Ascending aorta (tissue), 2 donors: ENCODE measurements around the gene ABI3BP. TPM values are rescaled to one million over a fixed set of nuclear protein-coding genes. Genes with fewer than 3 reads are reported as not detected.

Source experiments
- DNase-seq, 2 donors: peaks; one replicate each; pipeline ENCODE4 v3.0.0-alpha.2; 2019; ENCODE audit warnings: low spot score in 2 of 2
- H3K27ac ChIP-seq, 2 donors: fragments of 200-600 bp; sonication (generic); one replicate each; pipeline ENCODE4 v1.5.1; 2016 to 2017; ENCODE audit warnings: mild to moderate bottlenecking in 1 of 2
- H3K27me3 ChIP-seq: fragments of 200-600 bp; sonication (generic); one replicate; pipeline ENCODE4 v1.5.1; 2017
- H3K36me3 ChIP-seq, 2 donors: fragments of 200-600 bp; sonication (generic); one replicate each; pipeline ENCODE4 v1.5.1; 2016
- H3K4me1 ChIP-seq, 2 donors: fragments of 200-600 bp; sonication (generic); one replicate each; pipeline ENCODE4 v1.5.1; 2016 to 2017; ENCODE audit warnings: mild to moderate bottlenecking in 1 of 2
- H3K4me3 ChIP-seq, 2 donors: fragments of 200-600 bp; sonication (generic); one replicate each; pipeline ENCODE4 v1.5.1; 2016 to 2017; ENCODE audit warnings: mild to moderate bottlenecking in 1 of 2
- H3K9me3 ChIP-seq, 2 donors: fragments of 200-600 bp; sonication (generic); one replicate each; pipeline ENCODE4 v1.5.1; 2016
- intact Hi-C: fragments of 100-400 bp; cut with DNase I; formaldehyde crosslinking; loops from one replicate; pipeline ENCODE4 v1.15.1; 2023
- total RNA-seq: library from RNA; depleted of rRNA; stranded (reverse); fragments of >200 nt; gene quantifications from one replicate; pipeline ENCODE4 v1.1.0, GENCODE V29; 2016
- TF ChIP-seq, protein P1 (sequence below), 3 experiments: fragments of 200-600 bp in 2 of 3; fragments of 450-650 bp in 1 of 3; sonication (generic) in 2 of 3; IDR thresholded peaks; one replicate each; pipeline ENCODE4 v1.5.1; 2016 to 2019; ENCODE audit warnings: antibody characterized with exemption in 3 of 3, mild to moderate bottlenecking in 1 of 3, moderate library complexity in 1 of 3

ABI3BP gene, protein sequence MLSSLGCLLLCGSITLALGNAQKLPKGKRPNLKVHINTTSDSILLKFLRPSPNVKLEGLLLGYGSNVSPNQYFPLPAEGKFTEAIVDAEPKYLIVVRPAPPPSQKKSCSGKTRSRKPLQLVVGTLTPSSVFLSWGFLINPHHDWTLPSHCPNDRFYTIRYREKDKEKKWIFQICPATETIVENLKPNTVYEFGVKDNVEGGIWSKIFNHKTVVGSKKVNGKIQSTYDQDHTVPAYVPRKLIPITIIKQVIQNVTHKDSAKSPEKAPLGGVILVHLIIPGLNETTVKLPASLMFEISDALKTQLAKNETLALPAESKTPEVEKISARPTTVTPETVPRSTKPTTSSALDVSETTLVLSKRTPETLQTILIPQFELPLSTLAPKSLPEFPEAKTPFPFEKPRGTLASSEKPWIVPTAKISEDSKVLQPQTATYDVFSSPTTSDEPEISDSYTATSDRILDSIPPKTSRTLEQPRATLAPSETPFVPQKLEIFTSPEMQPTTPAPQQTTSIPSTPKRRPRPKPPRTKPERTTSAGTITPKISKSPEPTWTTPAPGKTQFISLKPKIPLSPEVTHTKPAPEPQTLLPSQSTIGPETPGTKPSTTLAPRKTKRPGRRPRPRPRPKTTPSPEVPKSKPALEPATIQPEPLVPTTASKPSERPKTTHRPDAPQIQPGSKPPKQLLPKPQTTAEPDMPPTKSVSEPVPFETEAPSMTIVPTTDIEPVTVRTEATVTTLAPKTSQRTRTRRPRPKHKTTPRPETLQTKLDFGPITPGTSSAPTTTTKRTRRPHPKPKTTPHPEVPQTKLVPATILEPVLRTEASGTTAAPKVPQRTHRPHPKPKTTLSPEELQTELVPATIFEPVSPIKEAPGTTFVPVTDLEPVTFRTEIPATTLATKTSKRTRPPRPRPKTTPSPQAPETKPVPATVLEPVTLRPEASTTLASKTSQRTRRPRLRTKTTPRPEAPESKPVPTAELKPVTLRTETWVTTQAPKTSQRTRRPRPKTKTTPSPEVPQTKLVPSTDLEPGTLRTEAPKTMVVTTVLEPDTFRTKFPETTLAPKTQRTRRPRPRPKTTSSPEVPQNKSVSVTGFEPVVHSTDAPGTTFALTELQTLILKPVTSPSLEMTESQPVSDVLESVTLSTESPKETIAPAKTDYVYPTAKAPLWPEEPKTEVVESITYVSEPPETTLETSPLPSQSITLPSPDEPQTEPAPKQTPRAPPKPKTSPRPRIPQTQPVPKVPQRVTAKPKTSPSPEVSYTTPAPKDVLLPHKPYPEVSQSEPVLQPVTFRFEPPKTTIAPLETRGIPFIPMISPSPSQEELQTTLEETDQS (N-terminal part only)
- 54.2 TPM for total RNA-seq

DNA sequence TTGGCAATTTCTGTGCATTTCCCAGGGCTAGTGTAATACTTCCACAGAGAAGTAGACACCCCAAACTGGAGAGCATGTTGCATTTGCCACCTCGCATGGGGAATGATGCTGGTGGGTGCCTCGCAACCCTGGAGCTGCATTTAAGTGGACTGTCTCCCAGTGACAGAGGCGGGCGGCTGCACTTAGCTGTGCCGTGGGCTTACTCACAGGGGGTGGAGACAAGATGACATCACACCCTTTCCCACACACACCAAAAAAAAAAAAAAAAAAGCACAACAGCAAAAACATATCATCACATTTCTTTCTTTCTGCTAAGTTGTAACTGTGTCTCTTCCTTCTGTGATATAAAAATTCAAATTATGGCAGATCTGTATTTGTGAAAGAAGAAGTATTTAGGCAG, at the start of gene ABI3BP:
ABI3BP (minus strand) TSS at position 113 of the 400 bp plus-strand sequence; CDS start at position 76, 37 bp downstream.
- Histone ChIP-seq H3K27ac (peak within 1 kb of the TSS; percentile 65 to 71), H3K4me3 (peak within 1 kb of the TSS; percentile 47 to 59), H3K36me3 (no peaks in the 10 kb centered on the region), H3K4me1 (peaks cover 0 to 13% of the 10 kb centered on the region in 2 donors), H3K9me3 (no peaks in the 10 kb centered on the region), H3K27me3 (no peaks in the 10 kb centered on the region)
- peak; percentile 53 to 90 for DNase-seq
- TF ChIP-seq, protein P1, sequence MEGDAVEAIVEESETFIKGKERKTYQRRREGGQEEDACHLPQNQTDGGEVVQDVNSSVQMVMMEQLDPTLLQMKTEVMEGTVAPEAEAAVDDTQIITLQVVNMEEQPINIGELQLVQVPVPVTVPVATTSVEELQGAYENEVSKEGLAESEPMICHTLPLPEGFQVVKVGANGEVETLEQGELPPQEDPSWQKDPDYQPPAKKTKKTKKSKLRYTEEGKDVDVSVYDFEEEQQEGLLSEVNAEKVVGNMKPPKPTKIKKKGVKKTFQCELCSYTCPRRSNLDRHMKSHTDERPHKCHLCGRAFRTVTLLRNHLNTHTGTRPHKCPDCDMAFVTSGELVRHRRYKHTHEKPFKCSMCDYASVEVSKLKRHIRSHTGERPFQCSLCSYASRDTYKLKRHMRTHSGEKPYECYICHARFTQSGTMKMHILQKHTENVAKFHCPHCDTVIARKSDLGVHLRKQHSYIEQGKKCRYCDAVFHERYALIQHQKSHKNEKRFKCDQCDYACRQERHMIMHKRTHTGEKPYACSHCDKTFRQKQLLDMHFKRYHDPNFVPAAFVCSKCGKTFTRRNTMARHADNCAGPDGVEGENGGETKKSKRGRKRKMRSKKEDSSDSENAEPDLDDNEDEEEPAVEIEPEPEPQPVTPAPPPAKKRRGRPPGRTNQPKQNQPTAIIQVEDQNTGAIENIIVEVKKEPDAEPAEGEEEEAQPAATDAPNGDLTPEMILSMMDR (IDR thresholded peaks at IDR 0.05), result no peak
- intact Hi-C loops, result loop anchor here (5.0 kb wide), 3 partner anchors 36 to 519 kb away; partner anchors contain the start of gene SENP7

DNA sequence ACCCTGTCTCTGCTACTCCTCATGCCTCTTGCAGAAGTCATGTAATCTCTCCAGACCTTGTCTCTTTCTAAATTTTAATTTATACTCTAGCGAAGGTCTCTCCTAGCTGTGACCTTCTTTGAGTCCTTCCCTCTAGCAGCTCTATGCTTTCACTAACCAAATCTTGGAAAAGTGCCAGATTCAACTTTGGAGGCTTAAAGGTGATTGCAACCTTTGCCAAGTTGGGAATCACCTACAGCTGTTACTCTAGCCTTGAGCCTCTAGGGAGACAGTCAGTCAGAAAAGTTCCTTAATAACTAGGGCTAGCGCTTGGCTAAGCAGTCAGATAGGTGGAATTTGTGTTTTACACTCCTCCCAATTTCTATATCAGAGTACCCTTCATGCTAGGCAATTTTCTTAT, 46.1 kb upstream of the ABI3BP start:
- H3K4me3 ChIP-seq, result no peak overlapping the region
- intact Hi-C loops, result no loop called here
- H3K9me3 ChIP-seq, result no peaks in the 10 kb centered on the region
- DNase-seq, result no peak
- H3K36me3 ChIP-seq, result no peaks in the 10 kb centered on the region
- TF ChIP-seq, protein P1 (IDR thresholded peaks at IDR 0.05), result no peak
- H3K27me3 ChIP-seq, result no peaks in the 10 kb centered on the region
- H3K27ac ChIP-seq, result no peak overlapping the region
- H3K4me1 ChIP-seq, result peaks cover 3 to 12% of the 10 kb centered on the region in 2 donors

DNA sequence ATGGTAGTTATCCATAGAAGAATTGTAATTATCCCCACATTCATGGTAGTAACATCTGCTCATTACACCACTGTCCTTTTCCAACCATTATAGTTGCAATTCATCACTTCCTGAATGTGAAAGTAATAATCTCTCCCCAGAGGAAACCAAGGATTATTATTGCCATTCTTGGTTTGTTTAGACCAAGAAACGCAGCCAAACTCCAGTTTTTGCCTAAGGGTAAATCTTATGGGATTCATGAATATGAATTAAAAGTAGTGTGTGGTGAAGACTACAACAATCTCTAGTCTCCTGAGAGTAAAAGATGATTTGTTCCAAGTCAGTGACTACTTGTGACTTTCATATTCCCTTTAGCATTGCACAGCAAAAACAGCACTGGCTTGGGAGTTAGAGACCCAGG, 45.7 kb upstream of the ABI3BP start:
- TF ChIP-seq, protein P1 (IDR thresholded peaks at IDR 0.05), result no peak
- H3K4me3 ChIP-seq, result no peak overlapping the region
- H3K27me3 ChIP-seq, result no peaks in the 10 kb centered on the region
- no peak for DNase-seq
- H3K36me3 ChIP-seq, result no peaks in the 10 kb centered on the region
- H3K9me3 ChIP-seq, result no peaks in the 10 kb centered on the region
- peaks cover 3 to 12% of the 10 kb centered on the region in 2 donors for H3K4me1 ChIP-seq
- intact Hi-C loops, result no loop called here
- H3K27ac ChIP-seq, result no peak overlapping the region

DNA sequence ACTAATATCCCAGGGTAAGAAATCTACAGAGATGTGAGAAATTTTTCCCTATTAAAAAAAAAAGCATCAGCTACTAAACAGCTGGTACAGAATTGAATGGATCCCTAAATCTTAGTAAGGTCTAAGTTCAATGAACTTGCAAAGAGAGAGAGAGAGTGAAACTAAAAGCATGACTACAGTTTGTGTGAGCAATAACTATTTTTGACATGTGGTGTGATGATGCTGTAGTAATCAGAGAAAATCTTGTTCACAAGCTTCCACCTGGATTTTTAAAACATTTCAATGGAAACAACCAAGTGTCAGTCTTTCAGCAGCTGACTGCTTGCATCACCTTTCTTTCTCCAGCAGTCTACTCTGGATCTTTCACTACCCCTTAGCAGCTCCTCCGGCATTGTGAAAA, 45.2 kb upstream of the ABI3BP start:
- Histone ChIP-seq H3K9me3 (no peaks in the 10 kb centered on the region), H3K27me3 (no peaks in the 10 kb centered on the region), H3K4me3 (no peak overlapping the region), H3K4me1 (peaks cover 3 to 12% of the 10 kb centered on the region in 2 donors), H3K27ac (no peak overlapping the region), H3K36me3 (no peaks in the 10 kb centered on the region)
- no peak for DNase-seq
- TF ChIP-seq, protein P1 (IDR thresholded peaks at IDR 0.05), result no peak
- intact Hi-C loops, result no loop called here

DNA sequence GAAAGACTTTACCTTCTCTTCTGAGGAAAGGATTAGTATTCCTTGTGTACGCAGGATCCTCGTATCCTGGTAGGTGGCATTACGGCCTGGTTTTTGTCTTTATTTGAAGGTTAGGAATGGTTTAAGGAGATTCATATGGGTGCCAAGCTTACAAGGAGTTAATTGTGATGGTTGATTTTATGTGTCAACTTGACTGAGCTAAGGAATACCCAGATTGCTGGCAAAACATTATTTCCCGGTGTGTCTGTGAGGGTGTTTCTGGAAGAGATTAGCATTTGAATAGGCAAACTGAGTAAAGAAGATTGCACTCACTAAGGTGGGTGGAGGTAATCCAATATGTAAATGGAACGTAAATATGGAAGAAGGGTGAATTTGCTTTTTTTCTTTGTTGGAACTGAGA, 44.4 kb upstream of the ABI3BP start:
- TF ChIP-seq, protein P1 (IDR thresholded peaks at IDR 0.05), result no peak
- H3K4me1 ChIP-seq, result peaks cover 3 to 12% of the 10 kb centered on the region in 2 donors
- no peak for DNase-seq
- no peak overlapping the region for H3K4me3 ChIP-seq
- intact Hi-C loops, result no loop called here
- H3K27ac ChIP-seq, result no peak overlapping the region
- H3K36me3 ChIP-seq, result no peaks in the 10 kb centered on the region
- H3K9me3 ChIP-seq, result no peaks in the 10 kb centered on the region
- no peaks in the 10 kb centered on the region for H3K27me3 ChIP-seq
